Cortex of kidney (tissue), 1 donor: Measurements from ENCODE around the gene INSM1.
"Not testable (repeated sequence)": the region's sequence is repeated elsewhere in the genome, so short reads cannot be mapped to it uniquely, and the experiment has no call there.

Experiments used
- DNase-seq: peaks from one replicate; lab custom pipeline; 2025; lab: John Stamatoyannopoulos, UW

The INSM1 gene, protein sequence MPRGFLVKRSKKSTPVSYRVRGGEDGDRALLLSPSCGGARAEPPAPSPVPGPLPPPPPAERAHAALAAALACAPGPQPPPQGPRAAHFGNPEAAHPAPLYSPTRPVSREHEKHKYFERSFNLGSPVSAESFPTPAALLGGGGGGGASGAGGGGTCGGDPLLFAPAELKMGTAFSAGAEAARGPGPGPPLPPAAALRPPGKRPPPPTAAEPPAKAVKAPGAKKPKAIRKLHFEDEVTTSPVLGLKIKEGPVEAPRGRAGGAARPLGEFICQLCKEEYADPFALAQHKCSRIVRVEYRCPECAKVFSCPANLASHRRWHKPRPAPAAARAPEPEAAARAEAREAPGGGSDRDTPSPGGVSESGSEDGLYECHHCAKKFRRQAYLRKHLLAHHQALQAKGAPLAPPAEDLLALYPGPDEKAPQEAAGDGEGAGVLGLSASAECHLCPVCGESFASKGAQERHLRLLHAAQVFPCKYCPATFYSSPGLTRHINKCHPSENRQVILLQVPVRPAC

DNA sequence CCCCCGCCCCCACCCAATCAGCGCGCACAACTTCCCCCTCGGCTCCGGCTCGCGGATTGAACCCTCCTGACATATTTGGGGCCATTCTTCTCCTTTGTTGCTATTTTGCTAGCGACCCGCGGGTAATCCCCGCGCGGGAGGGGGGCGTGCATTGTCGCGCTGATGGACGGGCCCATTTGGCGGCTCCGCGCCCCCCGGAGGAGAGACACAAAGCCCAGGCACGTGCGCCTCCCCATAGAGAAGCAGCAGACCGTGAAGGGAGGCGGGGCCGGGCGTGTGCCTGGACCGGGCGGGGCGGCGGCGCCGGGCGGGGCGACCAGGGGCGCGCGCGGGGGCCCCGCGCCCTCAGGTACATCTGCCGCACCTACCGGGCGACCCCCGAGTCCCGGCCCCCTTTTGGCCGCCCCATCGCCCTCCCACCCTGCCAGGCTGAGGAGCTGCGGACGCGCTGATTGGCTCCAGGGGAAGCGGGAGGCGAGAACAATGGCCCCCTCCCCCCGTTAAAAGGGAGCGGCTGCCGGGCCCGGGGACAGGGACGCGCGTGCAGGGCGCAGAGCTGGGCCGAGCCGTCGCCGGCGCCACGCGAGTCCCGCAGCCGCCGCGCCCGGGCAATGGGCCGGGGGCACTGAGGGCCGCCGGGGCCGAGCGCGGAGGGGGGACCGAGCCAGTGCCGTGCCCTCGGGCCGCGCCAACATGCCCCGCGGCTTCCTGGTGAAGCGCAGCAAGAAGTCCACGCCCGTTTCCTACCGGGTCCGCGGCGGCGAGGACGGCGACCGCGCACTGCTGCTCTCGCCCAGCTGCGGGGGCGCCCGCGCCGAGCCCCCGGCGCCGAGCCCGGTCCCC is at the start of gene INSM1:
TSS of gene INSM1 (plus strand) at position 530 of the 843 bp plus-strand sequence. CDS start at position 694, 164 bp downstream.
- no peak for DNase-seq

DNA sequence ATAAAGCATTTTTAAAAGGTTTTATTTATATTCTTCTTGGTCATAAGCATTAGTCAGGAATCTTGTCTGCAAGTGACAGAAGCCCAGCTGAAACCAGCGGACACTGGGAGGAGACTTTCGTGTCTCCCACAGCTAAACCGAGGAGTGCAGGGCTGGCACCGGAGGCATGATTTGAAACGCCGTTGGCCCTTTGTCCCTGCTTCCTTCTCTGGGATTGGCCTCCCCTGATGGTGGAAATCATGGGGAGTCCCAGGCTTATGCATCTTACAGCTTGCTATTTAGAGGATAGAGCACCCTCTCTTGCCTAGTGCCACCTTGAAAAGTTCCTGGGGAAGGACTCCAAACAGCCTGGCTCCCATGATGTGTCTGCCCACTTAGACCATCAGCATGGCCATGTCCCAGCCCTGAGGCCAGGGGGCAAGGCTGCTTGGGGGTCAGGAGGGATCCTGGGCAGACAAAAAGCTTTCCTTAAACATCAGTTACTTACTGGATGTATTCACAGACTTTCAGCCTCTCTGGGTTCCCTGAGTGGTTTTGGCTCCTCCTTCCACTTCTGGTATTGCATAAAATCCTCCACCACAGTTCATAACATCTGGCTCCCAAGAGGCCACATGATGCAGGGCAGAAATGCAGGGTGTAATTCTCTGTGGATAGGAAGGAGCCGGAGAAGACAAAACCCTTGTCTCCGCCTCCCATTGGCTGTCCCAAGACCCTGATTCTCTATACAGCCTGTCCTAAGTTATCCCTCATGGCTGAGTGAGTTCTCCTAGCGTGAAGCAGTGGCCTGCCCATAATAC is 49.3 kb upstream of the INSM1 start:
- no peak for DNase-seq

DNA sequence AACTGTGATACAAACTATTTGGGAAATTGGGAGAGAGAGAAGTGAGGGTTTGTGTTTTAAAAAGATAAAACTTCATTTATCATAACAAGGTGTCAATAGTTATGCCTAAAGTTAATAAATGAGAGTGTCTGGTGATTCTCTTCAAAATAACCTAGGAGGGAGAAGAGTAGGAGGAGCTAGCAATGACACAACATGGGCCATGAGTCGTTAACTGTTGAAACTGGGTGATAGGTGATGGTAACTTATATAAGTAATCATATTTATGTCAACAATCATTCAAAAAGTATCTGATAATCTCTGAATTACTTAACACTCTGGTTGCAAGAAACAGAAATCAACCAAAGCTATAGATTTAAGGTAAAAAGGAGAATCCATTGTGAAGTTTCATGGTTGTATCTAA is 46.8 kb upstream of the INSM1 start:
- DNase-seq: no peak

DNA sequence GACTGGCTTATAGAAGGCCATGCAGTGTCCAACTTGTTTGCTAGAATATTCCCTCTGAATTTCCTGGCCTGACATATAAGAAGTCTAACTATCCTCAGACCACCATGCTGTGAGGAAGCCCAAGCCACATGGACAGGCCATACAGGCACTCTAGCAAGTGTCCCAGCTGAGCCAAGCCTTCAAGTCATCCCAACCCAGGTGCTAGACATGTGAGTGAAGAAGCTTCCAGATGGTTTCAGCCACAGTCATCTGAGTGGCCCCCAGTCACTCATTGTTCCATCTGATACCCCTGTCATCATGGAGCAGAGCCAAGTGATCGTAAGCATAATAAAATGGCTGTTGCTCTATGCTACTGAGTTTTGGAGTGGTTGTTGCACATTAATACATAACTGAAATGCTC is 46.0 kb upstream of the INSM1 start:
- DNase-seq: no peak

DNA sequence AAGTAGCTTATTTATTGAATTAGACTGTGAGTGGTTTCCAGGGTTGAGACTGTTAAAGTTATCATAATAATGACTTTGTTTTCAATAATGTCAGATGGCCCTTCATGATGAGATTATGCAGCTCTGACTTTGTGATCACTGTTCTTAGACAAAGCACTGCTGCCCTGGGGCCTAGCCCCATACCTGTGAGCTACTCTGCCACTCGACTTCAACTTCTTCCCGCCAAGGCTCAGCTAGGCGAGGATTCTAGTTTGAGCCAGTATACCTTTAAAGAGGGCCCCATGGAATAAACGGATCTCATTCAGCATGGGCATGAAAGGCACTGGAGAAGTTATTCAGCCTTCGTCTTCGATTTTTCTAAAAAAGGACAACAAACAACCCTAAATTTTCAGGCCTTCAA is 45.0 kb upstream of the INSM1 start:
- DNase-seq: no peak

DNA sequence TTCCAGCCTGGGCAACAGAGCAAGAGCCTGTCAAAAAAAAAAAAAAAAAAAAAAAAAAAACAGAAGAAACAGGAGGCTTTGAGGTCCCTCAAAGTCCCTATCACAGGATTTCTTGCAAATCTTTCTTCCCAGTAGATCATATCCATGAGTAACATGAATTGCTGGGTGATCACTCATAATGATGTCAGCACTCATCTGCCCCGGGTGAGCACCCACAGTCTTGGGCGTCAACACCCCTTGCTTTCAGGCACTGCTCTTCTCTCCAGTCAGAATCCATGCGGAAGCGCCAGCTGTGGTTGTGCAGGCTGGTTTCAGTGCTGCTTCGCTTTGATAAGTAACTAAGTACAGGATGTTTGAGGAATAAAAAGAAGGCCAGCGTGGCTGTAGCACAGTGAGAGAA is 40.2 kb upstream of the INSM1 start:
- DNase-seq: no peak

DNA sequence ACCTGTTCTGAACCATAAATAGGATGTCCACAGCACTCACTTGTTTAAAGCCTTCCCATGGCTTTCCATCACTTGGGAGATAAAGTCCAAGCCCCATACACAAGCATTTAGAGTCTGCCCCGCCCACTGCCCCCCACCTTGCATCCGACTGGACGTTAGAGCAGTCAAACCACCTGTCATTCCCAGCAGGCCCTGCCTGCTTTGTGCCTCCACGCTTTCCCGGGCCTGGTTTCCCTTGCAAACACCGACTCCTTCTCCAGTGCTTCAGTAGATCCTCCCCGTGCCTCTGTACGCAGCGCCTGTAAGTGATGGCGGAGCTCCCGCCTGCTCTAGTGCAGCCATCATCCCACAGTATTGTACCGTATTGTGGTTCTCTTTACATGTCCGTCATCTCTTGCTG is 38.3 kb upstream of the INSM1 start:
- DNase-seq: no peak

DNA sequence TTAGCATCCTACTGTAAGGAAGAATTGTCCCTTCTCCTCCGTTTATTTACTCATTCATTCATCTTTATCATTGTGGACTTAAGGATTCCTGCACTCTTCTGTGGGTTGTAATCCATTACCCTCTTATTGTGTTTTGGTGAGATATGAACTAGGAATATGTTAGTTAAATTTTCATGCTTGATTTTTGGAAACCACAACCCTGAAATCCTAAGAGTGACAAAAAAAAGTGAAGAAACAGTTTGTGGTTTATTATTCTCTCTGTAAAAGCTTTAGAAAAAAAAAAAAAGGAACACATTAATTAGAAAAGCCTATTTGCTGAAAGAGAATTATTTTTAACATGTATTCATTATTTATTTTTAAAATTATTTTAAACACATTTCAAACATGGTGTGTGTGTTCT is 36.7 kb upstream of the INSM1 start:
- DNase-seq: no peak

DNA sequence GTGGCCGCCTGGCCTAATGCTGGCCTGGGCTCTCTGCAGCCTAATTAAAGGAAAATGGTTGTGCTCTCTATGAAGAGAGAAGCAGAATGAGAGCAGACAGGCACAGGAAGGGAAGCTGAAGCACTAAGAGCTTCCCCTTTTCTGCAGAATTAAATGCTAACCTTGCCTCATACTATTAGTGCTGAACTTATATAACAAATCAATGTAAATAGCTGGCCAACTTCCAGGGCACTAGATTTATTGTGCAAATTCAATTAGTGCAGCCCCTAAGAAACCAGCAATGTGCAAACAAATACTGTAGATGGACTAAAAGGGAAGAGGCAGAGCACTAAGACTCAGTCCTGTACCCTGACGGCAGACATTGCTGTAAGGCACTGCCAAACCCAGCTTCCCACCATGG is 36.1 kb upstream of the INSM1 start:
- DNase-seq: no peak

DNA sequence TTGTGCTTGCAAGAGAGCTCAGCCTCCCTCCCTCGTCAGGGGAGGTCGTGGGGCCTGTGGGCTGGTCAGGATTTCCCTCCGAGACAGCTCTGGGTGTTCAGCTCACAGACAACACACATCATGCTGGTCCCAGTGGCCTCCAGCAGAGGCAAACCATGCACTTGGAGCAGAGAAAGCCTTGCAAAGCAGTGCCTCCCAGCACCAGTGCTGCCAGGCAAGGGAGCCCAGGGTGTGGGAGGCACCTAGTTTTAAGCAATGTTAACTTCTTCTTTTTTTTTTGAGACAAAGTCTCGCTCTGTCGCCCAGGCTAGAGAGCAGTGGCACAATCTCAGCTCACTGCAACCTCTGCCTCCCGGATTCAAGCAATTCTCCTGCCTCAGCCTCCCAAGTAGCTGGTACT is 34.0 kb upstream of the INSM1 start:
- DNase-seq: no peak

DNA sequence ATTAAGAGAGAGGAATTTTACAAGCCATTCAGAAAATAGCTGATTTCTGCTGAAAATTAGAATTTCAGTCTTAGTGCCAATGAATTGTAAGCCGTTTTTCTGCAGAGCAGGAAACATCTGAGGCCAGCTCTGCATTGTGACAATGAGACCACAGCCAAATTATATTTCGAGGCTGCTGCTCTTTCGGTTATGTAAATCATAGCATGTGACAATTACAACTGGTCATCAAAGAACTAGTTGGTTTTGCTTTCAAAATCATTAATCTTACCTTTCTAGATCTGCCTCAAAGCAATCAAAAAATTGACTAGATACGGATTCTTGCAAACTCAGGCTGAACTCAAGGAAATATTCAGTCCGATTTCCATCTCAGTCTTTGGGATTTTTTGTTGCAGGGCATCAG is 33.4 kb upstream of the INSM1 start:
- DNase-seq: no peak

DNA sequence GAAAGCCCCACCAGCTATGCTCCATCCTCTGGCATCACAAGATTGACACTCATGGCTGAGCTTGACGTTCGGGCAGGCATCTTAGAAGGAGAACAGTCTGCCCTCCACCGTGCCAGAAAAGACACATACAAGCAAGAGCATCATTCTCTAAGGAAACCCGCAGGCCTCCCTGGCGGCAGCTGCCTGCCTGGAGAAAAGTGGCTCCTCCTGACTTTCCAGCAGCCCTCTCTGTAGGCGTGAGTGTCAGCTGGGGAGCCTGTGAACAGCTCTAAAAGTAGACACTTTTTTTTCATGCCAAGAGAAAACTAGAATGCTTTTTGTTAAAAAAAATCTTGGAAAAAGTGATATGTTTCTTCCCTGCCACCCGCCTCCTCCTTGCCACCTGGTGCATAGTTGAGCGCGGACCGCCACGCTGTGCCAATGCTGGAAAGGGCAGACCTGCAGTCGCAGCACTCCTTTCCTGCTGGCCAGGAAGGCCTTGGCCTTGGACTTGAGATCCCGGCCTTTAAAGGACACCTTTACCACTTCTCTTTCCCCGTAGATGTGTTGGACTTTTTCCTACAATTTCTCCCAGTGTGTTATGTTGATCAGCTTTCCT is 29.7 kb upstream of the INSM1 start:
- no peak for DNase-seq

DNA sequence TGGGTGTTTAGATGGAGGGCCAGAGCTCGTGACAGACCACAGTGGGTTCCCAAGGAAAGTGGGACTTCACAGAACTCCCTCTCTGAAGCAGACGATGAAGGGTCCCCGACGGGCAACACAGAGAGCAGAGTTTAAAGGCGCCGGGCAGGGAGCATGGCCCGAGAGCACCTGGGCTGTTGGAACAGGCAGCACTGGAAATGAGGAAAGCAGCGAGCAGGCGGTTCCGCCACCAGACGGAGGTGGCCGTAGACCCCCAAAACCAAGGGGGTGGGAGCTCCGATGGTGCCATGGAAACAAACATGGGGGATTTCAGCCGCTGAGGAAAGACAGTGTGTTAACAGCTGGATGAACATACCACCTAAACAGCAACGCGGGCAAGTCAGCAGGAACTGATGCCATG is 27.5 kb upstream of the INSM1 start:
- no peak for DNase-seq

DNA sequence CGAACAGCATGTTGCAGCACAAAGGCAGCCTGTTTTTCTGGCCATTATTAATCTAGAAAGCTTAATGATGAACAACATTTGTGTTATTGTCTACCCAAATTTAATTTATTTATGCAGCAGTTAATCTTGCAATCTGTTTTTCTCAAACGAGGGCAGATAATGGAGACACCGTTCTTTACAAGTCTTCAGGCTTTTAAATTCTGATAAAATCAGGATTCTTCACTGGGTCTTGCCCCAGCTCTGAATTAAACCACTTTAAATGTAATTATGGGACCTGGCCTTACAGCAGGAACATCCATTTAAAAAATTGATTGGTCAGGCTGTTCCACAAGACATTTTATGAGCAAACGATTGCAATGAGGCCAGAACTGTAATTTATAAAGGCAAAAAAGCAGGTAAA is 26.5 kb upstream of the INSM1 start:
- DNase-seq: no peak

DNA sequence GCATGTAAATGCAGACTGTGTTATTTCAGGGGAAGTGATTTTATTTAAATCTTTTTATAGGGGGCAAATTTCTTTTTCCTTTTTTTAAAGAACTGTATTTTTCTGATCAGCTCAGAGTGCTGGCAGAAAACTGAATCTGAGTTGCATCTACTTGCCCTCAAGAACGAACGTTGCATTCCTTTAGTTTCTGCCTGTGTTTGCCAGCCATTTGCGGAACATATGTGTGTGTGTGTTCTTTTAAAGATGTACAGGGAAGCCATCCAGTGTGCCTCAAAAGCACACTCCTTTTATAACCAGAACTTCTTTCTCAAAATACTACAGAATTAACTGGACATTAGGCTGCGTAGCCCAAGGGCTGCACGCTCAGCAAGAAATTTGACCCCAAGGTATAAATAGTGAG is 25.8 kb upstream of the INSM1 start:
- DNase-seq: no peak

DNA sequence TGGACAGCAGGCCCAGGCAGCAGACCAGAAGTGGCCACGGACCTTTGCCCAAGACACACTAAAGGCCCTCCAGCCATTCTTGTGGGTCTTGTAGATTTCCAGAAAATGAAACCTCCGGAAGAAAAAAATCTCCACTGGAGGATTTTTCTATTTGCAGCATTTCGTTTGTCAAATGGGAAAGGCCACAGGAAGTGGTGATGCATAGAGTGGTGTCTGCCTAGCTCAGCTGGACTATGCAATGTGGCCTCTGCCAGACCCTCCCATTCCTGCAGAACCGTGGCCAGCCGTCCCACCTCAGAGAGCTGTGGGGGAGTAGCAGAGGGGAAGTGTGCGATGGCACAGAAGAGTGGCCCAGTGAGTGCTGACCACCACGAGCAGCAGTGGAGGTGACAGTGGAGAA is 24.0 kb upstream of the INSM1 start:
- DNase-seq: no peak

DNA sequence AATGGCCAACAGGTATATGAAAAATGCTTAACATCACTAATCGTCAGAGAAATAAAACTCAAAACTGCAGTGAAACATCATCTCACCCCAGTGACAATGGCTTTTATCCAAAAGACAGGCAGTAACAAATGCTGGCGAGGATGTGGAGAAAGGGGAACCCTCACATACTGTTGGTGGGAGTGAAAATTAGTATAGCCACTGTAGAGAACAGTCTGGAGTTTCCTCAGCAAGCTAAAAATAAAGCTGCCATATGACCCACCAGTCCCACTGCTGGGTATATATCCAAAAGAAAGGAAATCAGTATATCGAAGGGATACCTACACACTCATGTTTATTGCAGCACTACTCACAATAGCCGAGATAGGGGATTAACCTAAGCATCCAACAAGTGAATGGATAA is 23.4 kb upstream of the INSM1 start:
- no peak for DNase-seq

DNA sequence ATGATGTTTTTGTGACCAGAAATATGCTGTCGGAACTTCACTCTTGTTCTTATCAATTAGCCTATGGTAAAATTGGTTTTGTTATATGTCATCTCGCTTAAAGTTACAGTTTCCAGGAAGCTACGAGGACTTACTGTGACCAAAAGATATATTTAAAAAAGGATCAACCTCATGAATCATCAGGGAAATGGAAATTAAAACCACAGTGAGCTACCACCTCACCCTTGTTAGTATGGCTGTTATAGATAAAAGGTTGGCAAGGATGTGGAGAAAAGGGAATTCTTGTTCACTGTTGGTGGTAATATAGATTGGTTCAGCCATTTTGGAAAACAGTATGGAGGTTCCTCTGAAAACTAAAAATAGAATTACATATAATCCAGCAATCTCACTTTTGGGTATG is 14.3 kb upstream of the INSM1 start:
- no peak for DNase-seq

DNA sequence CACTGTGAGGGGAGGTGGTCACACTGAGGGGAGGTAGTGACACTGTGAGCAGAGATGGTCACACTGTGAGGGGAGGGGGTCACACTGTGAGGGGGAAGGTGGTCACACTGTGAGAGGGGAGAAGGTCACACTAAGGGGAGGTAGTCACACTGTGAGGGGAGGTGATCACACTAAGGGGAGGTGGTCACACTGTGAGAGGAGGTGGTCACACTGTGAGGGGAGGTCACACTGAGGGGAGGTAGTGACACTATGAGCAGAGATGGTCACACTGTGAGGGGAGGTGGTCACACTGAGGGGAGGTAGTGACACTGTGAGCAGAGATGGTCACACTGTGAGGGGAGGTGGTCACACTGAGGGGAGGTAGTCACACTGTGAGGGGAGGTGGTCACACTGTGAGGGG is 12.4 kb upstream of the INSM1 start:
- DNase-seq: not testable (repeated sequence)

DNA sequence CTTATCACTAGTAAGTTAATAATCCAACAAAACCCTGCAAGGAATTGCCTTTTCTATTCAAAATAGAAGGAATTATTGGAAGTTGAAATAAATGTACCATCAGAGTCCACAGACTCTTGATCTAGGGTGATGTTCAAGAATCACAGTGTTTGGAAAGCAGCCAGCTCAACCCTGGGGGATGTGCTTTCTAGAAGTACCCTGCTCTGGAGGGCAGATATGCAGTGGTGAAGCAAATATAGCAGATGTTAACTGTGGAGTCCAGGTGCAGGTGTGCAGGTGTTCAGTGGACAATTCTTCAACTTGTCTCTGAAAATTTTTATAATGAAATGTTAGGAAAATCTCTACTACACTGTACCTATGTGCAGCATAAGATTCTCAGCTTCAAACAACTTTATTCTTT is 9.1 kb upstream of the INSM1 start:
- DNase-seq: no peak

DNA sequence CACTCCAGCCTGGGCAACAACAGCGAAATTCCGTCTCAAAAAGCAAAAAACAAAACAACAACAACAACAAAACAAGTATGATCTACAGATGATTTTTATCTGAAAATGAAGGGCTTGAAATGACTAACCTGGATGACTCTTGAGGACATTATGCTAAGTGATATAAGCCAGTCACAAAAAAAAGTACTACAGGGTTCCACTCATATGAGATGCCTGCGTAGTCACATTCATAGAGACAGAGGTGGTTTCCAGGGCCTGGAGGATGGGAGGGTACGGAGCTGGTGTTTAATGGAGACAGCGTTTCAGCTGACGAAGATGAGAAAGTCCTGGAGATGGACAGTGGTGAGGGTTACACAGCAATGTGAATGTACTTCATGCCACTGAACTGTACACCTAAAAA is 8.3 kb upstream of the INSM1 start:
- DNase-seq: no peak

DNA sequence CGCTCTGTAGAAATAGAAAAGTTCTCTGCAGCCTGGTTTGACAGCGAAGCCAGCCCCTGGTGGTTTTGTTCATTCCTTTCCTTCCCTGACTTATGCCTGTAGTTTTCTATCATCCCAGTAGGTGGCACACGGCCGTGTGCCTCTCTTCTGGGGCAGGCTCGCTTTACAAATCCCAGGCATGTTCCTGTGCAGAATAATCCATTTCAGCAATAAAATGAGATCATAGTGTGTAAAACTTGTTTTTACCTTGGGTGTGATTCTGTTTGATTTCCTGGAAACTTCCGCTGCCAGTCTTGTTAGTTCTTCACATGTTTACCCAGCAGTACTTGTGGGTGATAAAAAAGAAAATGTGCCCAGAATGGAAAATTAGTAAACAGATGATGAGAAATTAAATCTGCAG is 7.4 kb upstream of the INSM1 start:
- no peak for DNase-seq
